DOHH2 (cell line): Measurements from ENCODE around the gene PLA2G4B.

Experiments used
- H3F3A ChIP-seq: fragments of 200-600 bp; sonication (generic), shearing (Covaris generic); 2 replicates; pipeline ENCODE4 v1.6.0; 2016; ENCODE audit warnings: antibody characterized with exemption, mild to moderate bottlenecking; ENCODE audit not compliant: control insufficient read depth, insufficient read depth
- H3K27ac ChIP-seq: fragments of 200-600 bp; sonication (generic); 2 replicates; pipeline ENCODE4 v1.5.1; 2014; ENCODE audit warnings: low read depth, mild to moderate bottlenecking, low read length, moderate library complexity
- H3K27me3 ChIP-seq: fragments of 200-600 bp; sonication (generic); 2 replicates; pipeline ENCODE4 v1.6.1; 2014; ENCODE audit warnings: mild to moderate bottlenecking, low read length, mixed read lengths; ENCODE audit not compliant: control insufficient read depth
- H3K36me3 ChIP-seq: fragments of 200-600 bp; sonication (generic); 2 replicates; pipeline ENCODE4 v1.6.1; 2014; ENCODE audit warnings: mild to moderate bottlenecking, low read length, moderate library complexity, mixed read lengths; ENCODE audit not compliant: control insufficient read depth
- H3K4me1 ChIP-seq: fragments of 200-600 bp; sonication (generic); 2 replicates; pipeline ENCODE4 v1.6.1; 2014; ENCODE audit warnings: mild to moderate bottlenecking, low read length, mixed read lengths; ENCODE audit not compliant: control insufficient read depth
- H3K4me2 ChIP-seq: fragments of 200-600 bp; sonication (generic); 2 replicates; pipeline ENCODE4 v1.6.0; 2014; ENCODE audit warnings: mild to moderate bottlenecking, low read length, moderate library complexity
- H3K4me3 ChIP-seq: fragments of 200-600 bp; sonication (generic); 2 replicates; pipeline ENCODE4 v1.5.1; 2014; ENCODE audit warnings: mild to moderate bottlenecking, low read length, mixed read lengths
- H3K79me2 ChIP-seq: fragments of 200-600 bp; sonication (generic); 2 replicates; pipeline ENCODE4 v1.6.1; 2014; ENCODE audit warnings: mild to moderate bottlenecking, low read length, mixed read lengths; ENCODE audit not compliant: control insufficient read depth
- H3K9me2 ChIP-seq: fragments of 200-600 bp; sonication (generic); replicated peaks from 2 replicates; pipeline ENCODE4 v1.6.1; 2014; ENCODE audit warnings: mild to moderate bottlenecking, low read length, mixed read lengths; ENCODE audit not compliant: control insufficient read depth
- H3K9me3 ChIP-seq: fragments of 200-600 bp; sonication (generic); 2 replicates; pipeline ENCODE4 v1.6.1; 2014; ENCODE audit warnings: antibody characterized with exemption, low read length, mixed read lengths; ENCODE audit not compliant: control insufficient read depth, insufficient read depth
- H4K20me1 ChIP-seq: fragments of 200-600 bp; sonication (generic); 2 replicates; pipeline ENCODE4 v1.6.0; 2014; ENCODE audit warnings: low read depth, mild to moderate bottlenecking, antibody characterized with exemption, low read length, moderate library complexity; ENCODE audit not compliant: control insufficient read depth, insufficient read depth
- EZH2phosphoT487 ChIP-seq: fragments of 200-600 bp; sonication (generic); IDR thresholded peaks from 2 replicates; pipeline ENCODE4 v1.6.1; 2017; ENCODE audit warnings: borderline replicate concordance, mild to moderate bottlenecking, antibody characterized with exemption, low read length, moderate library complexity, mixed read lengths
- TF ChIP-seq, protein P1 (sequence below): fragments of 200-600 bp; sonication (generic); IDR thresholded peaks from one replicate; pipeline ENCODE4 v1.5.1; 2014; ENCODE audit warnings: antibody characterized with exemption, mild to moderate bottlenecking, low read depth, low read length; ENCODE audit not compliant: poor library complexity, severe bottlenecking

The PLA2G4B gene

DNA sequence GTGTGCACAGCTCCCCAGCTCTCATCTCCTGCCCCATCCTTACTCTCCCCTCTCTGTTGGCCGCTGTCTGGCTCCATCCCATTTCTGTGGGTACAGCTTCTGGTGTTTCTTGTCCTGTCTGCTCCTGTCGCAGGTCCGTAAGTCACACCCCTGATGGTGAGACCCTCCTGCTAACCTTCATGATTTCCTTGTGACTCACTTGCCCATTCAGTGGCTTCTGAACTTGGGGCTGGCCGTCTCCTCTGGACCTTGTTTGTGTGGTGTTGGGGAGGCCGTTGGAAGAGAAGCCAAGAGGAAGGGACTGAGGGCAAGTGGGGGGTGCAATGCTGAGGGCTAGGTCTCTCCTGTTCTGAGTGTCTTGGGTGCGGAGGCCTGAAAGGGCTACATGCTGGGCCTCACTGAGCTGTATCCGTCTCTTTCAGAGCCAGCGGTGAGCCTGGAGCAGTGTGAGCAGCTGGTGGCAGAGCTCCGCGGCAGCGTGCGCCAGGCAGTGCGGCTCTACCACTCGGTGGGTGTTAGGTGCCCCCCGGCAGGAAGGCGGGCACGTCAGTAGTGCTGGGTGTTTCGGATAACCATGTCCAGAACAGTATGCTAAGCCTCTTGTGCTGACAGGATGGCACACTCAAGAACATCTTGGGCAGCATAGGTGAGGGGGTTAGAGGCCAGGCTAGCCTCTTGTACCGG, 14.4 kb upstream of the PLA2G4B start:
- TF ChIP-seq, protein P1, sequence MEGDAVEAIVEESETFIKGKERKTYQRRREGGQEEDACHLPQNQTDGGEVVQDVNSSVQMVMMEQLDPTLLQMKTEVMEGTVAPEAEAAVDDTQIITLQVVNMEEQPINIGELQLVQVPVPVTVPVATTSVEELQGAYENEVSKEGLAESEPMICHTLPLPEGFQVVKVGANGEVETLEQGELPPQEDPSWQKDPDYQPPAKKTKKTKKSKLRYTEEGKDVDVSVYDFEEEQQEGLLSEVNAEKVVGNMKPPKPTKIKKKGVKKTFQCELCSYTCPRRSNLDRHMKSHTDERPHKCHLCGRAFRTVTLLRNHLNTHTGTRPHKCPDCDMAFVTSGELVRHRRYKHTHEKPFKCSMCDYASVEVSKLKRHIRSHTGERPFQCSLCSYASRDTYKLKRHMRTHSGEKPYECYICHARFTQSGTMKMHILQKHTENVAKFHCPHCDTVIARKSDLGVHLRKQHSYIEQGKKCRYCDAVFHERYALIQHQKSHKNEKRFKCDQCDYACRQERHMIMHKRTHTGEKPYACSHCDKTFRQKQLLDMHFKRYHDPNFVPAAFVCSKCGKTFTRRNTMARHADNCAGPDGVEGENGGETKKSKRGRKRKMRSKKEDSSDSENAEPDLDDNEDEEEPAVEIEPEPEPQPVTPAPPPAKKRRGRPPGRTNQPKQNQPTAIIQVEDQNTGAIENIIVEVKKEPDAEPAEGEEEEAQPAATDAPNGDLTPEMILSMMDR = no peak
- Histone ChIP-seq H3K36me3 (no peaks in the 10 kb centered on the region), H4K20me1 (no peaks in the 10 kb centered on the region), H3K4me1 (peaks cover 12% of the 10 kb centered on the region), H3K4me3 (no peak overlapping the region), H3K79me2 (no peaks in the 10 kb centered on the region; the same call in 1 of the 2 replicates), H3K9me2 (no peaks in the 10 kb centered on the region), H3K4me2 (no peak overlapping the region), H3K9me3 (no peaks in the 10 kb centered on the region), H3F3A (no peaks in the 10 kb centered on the region), H3K27ac (no peak overlapping the region), H3K27me3 (no peaks in the 10 kb centered on the region)

DNA sequence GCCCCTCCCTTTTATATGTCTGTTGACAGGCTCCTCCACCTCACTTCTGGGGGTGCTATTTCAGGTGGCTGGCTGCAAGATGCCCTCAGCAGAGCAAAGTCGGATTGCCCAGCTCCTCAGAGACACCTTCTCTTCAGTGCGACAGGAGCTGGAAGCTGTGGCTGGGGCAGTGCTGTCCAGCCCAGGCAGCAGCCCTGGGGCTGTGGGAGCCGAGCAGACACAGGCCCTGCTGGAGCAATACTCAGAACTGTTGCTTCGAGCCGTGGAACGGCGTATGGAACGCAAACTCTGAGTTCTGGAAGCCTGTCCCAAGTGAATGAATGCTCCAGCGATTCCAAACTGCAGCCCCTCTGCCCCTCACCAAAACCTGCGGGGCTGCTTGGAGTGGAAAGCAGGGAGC, 13.5 kb upstream of the PLA2G4B start:
- no peak for TF ChIP-seq EZH2phosphoT487
- TF ChIP-seq, protein P1 = no peak
- H3K27me3 ChIP-seq = no peaks in the 10 kb centered on the region
- no peaks in the 10 kb centered on the region for H3K36me3 ChIP-seq
- no peak overlapping the region for H3K27ac ChIP-seq
- H3K9me2 ChIP-seq = no peaks in the 10 kb centered on the region
- H4K20me1 ChIP-seq = no peaks in the 10 kb centered on the region
- no peaks in the 10 kb centered on the region for H3F3A ChIP-seq
- H3K4me2 ChIP-seq = no peak overlapping the region
- H3K4me1 ChIP-seq = peaks cover 15% of the 10 kb centered on the region
- H3K79me2 ChIP-seq = no peaks in the 10 kb centered on the region; the same call in 1 of the 2 replicates
- H3K9me3 ChIP-seq = no peaks in the 10 kb centered on the region
- no peak overlapping the region for H3K4me3 ChIP-seq

DNA sequence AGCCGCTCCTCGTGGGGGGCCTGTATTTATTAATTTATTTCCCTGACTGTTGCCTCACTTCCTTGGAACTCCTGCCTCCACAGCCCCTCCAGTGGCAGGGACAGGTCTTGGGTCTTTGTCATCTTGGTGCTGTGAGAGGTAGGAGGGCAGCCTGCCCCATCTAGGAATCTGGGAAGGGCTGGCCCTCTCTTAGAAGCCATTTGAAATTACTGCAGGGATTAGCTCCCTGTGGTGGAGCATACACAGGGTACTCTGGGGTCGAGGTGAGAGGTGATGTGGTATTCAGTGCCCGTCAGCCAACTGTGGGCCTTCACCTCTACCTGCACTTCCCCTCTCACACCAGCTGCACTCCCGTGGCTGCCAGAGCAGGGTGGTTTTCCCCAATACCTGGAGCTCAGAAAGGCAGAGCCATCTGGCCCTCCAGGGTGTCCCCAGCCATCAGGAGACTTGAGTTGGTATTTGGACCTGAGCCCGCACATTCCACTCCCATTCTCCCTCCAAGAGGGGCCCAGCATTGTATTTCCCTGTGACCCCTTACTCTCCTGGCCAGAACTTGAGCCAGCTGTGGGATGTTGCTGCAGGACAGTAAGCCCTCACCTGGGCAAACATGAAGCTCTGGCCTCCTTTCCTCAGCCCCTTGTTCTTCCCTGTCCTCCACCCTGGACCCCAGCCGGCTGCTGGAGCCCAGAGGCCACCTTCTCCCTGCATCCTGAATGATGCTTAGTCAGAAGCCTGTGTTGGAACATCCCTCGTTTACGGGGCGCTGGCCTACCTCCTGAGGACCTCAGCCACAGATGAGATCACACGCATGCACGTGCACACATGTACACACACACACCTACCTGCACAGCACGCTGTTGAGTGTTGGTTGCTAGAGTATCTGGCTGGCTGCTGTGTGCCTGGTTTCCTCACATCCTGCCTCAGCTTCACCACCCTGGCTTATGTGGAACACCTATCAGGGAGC, 12.8 kb upstream of the PLA2G4B start:
- Histone ChIP-seq H4K20me1 (no peaks in the 10 kb centered on the region), H3K36me3 (no peaks in the 10 kb centered on the region), H3K79me2 (no peaks in the 10 kb centered on the region; the same call in 1 of the 2 replicates), H3F3A (no peaks in the 10 kb centered on the region), H3K27ac (no peak overlapping the region), H3K4me2 (no peak overlapping the region), H3K4me1 (peaks cover 15% of the 10 kb centered on the region), H3K9me3 (no peaks in the 10 kb centered on the region), H3K9me2 (no peaks in the 10 kb centered on the region), H3K27me3 (no peaks in the 10 kb centered on the region), H3K4me3 (no peak overlapping the region)
- TF ChIP-seq EZH2phosphoT487 = no peak
- TF ChIP-seq, protein P1 = no peak
